ENCODE results near the gene MUC2.

DNA sequence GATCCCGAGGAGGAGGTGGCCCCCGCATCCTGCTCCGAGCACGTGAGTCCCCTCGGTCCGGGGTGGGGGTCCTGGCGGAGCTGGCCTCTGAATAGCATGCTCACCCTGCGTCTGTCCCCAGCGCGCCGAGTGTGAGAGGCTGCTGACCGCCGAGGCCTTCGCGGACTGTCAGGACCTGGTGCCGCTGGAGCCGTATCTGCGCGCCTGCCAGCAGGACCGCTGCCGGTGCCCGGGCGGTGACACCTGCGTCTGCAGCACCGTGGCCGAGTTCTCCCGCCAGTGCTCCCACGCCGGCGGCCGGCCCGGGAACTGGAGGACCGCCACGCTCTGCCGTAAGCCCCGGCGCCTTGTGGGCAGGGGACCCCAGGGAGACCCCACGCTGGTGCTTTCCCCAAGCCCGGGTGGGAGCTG is 3.5 kb downstream of the MUC2 start:
- TF ChIP-seq, protein P1, sequence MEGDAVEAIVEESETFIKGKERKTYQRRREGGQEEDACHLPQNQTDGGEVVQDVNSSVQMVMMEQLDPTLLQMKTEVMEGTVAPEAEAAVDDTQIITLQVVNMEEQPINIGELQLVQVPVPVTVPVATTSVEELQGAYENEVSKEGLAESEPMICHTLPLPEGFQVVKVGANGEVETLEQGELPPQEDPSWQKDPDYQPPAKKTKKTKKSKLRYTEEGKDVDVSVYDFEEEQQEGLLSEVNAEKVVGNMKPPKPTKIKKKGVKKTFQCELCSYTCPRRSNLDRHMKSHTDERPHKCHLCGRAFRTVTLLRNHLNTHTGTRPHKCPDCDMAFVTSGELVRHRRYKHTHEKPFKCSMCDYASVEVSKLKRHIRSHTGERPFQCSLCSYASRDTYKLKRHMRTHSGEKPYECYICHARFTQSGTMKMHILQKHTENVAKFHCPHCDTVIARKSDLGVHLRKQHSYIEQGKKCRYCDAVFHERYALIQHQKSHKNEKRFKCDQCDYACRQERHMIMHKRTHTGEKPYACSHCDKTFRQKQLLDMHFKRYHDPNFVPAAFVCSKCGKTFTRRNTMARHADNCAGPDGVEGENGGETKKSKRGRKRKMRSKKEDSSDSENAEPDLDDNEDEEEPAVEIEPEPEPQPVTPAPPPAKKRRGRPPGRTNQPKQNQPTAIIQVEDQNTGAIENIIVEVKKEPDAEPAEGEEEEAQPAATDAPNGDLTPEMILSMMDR (IDR thresholded peaks at IDR 0.05), result no peak
- TF ChIP-seq POLR2A (IDR thresholded peaks at IDR 0.05), result no peak
